AML-193 (cell line): ENCODE measurements around the gene ABL1.

Experiments
- DNase-seq, 2 experiments: peaks; one replicate each; lab custom pipeline; 2025; lab: John Stamatoyannopoulos, UW

Gene ABL1

DNA sequence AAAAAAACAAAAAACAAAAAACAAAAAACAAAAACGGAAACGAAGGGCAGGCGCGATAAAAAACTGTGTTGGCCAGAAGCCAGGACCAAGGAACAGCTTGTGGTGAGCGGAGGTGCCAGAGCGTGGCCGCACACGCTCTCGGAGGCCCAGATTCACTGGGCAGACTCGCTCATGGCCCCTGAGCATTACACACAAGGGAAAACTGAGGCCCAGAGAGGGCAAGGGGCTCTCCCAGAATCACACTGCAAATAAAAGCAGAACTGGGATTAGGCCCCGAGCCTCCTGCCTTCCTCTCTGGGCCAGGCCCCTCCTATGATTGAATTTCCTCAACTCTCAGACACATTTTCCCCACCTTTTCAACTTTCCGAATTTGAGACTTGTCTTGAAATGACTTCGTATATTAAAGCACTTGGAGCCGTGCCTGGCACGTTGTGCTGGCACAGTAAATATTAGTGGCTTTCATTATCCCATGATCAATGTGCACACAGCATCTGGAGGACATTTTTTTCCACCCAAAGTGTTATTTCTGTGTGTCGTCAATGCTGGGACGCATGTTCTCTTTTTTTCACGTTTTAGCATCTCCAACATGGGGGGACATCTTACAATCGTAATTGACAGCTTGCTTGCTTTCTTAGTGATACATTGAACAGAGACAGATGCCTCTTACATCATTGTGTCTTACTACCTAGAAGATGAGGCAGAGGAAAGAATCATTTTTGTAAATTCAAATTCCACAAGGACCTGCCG lies 96.6 kb downstream of the ABL1 start:
- no peak for DNase-seq

DNA sequence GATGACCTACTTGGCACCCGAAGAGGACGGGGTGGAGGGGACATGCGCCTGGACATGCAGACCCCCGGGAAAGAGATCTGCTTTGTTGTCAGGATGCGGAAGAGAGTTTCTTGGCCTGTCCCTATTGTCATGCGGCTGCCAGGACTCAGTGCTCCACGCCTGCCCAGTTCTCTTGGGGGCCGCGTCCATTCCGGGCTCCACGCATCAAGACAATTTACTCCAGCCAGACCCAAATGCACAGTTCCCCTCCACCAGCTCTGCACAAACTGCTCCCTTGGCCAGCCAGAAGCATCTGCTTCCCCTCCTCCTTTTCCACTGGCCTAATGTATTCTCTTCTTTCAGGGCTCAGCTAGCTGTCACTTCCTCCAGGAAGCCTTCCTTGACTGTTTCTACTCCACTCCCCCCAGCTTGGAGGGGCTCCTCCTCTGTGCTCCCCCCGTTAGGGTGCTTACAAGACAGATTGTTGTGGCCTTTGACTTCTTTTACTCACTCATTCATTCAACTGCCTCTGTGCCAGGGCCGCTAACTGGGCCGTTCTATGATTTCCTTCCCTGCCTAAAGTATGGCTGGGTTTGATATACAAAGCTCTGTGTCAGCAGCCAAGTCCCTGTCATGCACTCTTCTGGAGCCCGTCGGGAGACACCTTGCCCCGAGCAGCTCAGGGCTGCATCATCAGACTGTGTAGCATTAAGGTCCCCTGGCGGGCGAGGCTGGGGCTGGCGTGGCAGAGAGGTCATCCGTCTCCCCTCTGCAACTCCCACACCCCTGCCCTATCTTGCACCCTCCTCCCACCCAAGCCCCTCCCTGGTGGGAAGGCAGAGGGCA lies 97.4 kb downstream of the ABL1 start:
- DNase-seq = no peak

DNA sequence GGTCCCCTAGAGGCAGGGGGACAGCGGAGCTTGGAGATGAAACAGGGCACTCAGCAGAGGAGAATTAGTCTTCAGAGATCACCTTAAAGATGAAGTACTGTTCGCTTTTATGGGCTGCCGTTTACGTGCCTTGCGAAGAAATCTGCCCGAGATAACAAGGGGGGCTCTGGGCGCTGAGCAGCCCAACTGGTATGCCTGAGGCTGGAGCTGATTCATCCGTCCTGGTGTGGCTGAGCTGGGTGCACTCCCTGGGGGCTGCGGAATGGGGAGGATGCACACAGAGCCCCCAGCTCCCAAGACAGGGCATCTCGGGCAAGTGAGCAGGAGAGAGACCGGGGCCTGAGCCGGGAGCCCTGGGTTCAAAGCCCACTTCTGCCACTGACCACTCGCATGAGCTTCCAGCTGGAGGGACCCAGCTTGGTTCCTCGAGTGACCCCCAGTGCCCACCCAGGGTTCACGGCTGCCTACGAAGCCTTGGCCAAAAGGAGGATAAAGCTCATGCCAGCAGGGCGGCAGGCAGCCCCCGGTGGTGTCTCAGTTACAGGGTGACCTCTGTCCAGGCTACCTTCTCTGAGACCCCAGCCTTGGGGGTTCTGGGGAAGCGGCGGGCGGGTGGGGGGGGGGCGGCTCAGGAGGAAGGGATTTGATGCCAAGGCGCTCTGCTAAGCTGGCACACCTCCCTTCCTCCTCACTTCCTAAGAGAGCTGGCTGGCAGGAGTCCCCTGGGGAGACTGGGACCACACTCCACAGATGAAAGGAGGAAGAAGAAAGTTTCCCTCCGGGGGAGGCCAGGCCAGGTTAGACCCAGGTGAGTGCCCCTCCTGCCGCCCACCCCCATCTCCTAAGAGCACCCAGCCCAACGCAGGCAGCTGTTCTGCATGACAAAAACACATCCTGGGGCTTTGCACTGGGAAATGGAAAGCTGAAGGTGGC lies 98.3 kb downstream of the ABL1 start:
- no peak for DNase-seq

DNA sequence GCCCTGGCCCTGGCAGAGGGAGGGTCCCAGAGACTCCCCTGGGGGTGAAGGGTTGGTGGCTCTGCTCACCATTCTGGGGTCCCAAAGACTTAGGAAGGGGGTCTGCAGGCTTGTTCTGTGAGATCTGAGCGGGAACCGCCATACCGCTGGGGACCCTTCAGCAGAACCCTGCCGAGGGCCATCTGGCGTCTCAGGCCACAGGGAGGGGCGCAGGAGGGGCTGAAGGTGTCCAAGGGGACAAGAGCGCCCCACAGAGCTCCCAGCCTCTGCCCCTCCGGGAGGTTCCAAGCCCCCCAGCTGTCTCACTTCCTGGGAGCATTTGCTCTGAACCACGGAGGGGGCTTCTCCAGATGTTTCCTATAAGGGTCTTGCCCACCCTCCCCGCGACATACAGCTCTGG lies 99.2 kb downstream of the ABL1 start:
- DNase-seq = no peak

DNA sequence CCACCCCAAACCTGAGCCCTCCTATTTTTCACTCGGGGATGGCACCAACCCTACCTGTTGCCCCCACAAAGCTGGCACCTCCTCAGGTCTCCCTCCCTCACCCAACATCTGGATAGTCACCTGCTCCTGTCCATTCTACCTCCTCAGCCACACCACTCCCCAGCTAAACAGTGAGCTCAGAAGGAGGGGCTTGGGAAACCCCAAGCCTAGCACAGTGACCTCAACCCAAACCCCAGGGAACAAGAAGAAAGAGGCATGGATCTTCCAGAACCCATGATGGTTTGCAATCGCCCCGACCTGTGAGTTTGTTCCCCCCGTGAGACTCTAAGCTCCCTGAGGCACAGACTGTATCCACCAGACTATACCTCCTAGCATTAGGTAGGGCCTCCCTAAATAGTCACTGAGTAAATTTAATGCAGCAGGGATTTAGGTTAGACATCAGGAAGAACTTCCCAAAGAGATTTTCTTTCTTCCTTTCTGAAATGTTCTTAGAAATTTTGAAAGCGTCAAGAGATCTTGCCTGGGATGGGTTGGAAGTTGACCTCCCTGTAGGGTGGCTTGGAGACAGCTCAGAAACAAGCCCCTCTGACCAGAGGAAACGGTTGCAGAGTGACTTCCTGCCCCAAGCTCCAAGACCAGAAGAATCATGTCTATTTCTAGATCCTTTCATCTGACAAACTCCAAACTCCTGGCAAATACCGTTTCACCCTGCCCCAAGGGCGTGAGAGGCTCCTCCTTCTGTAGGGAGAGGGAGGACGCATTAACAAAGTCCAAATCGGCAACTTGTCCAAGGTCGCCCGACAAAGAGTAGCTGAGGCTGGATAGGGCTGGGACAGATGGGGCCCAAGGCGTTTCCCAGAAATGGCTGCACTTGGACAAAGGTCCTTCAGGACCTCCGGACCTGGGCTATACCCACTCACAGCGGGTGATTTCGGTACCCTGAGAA lies 99.9 kb downstream of the ABL1 start:
- no peak for DNase-seq

DNA sequence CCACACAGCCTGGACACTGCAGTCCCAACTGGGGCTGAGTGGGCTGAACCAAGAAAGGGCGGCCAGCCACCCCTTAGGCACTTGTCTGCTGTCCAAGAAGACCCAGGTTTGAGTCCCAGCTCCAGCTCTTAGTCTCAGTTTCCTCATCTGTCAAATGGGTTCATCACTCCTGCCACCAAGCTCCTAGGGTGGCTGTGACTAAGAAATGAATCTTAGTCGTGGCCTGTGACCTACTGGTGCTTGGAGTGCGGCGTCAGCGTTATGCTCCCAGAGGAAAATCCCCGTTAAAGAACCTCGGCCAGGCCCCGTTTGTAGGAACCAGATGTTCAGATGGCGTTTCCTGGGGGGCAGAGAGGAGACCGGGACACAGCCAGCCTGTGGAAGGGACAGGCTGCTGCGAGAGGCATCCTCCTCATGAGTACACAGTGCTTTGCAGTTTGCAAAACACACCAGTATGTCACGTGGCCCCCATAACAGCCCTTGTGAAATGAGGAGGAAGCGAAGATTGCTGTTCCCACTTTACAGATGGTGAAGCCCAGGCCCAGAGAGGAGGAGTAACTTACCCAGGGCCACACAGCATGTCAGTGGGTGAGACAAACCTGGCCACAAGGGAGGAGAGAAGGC lies 100.7 kb downstream of the ABL1 start:
- DNase-seq = no peak

DNA sequence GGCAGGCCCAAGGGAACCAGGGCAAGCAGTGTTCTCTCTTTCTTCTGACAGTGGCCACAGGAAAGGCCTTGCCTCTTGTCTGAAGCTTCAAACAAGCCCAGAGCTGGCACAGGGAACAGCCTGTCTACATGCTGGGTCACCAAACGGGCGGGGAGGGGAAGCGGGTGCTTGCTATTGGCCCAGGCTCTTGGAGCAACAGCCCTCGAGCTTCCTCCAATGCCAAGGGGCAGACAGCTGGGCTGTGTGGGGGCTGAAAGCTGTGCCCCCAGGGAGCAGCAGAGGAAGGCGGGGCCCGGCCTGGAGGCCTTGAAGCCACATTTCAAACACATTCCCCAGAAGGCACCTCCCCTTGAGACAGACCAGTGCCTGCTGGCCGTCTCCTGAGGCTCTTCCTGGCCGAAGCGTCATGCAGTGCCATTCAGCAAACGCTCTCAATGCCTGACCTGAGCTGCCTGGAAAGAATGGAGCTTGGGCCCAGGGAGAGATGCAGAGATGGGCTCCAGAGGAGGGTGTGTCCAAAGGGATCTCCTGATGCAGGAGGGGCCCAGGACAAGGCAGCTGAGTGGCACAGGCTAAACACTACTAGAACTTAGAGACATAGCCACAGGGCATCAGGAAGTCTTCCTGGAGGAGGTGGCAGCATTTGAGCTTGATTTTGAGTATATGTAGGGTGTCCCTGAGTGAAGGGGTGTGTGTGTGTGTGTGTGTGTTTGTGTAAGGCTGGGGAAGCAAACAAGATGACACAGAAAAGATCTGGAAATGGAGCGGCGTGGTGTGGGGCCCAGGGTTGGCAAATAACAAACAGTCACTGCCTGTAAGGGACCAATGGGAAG lies 101.4 kb downstream of the ABL1 start:
- no peak for DNase-seq
